GM19035 (cell line): ENCODE data around the gene PSME3.
A peak's percentile ranks its signal among the peaks of the same experiment; 100 is the strongest.

Source experiments
- ATAC-seq: cut with Tn5 transposase; IDR thresholded peaks from one replicate; pipeline ENCODE4 v1.9.1; 2021; ENCODE audit not compliant: unreplicated experiment

Gene PSME3

GRCh38 chr17:42814633-42815399, 18.4 kb upstream of the PSME3 start:
- ATAC-seq: no peak

- no peak for ATAC-seq
These were observed 15.3 kb upstream of the PSME3 start for GRCh38 chr17:42817866-42818265.

- no peak for ATAC-seq
These were observed 14.8 kb upstream of the PSME3 start for GRCh38 chr17:42818379-42818778.

- no peak for ATAC-seq
These were observed 13.2 kb upstream of the PSME3 start for GRCh38 chr17:42819939-42820535.

GRCh38 chr17:42821176-42821575, 12.0 kb upstream of the PSME3 start:
- no peak for ATAC-seq

- no peak for ATAC-seq
These were observed 5.7 kb upstream of the PSME3 start for GRCh38 chr17:42827472-42827871.

GRCh38 chr17:42830971-42831370, 2.2 kb upstream of the PSME3 start:
- ATAC-seq: no peak

GRCh38 chr17:42832213-42832933, 824 bp upstream of the PSME3 start:
- peak; percentile 5 for ATAC-seq

GRCh38 chr17:42833767-42834422, 698 bp downstream of the PSME3 start:
- ATAC-seq: peak; percentile 11

GRCh38 chr17:42835732-42836131, 2.5 kb downstream of the PSME3 start:
- ATAC-seq: no peak

GRCh38 chr17:42841975-42842685, 8.9 kb downstream of the PSME3 start:
- no peak for ATAC-seq

GRCh38 chr17:42843358-42843934, 10.2 kb downstream of the PSME3 start:
- no peak for ATAC-seq

- ATAC-seq: no peak
These were observed 11.1 kb downstream of the PSME3 start, which contains the start of gene AOC2 for GRCh38 chr17:42844271-42844670. TSS of gene AOC2 (plus strand) at chr17:42844580. CDS start at chr17:42844627, 47 bp downstream.

- ATAC-seq: no peak
These were observed 11.8 kb downstream of the PSME3 start for GRCh38 chr17:42844761-42845555.

GRCh38 chr17:42845556-42845917, 12.3 kb downstream of the PSME3 start:
- ATAC-seq: no peak

GRCh38 chr17:42845918-42846593, 12.9 kb downstream of the PSME3 start:
- no peak for ATAC-seq

- ATAC-seq: no peak
These were observed 13.5 kb downstream of the PSME3 start for GRCh38 chr17:42846594-42847280.

GRCh38 chr17:42848093-42848492, 14.9 kb downstream of the PSME3 start:
- no peak for ATAC-seq

GRCh38 chr17:42849031-42849430, 15.8 kb downstream of the PSME3 start:
- no peak for ATAC-seq
